Ectodermal cell (in vitro differentiated cells): Measurements from ENCODE around the gene ZNF618.

Experiments used
- H3K27ac ChIP-seq: 2 replicates; pipeline ENCODE4 v1.7.0; 2013; ENCODE audit warnings: mild to moderate bottlenecking, low read depth, low read length; ENCODE audit not compliant: insufficient read depth, poor library complexity, severe bottlenecking
- H3K27me3 ChIP-seq: 2 replicates; pipeline ENCODE4 v1.7.0; 2013; ENCODE audit warnings: mild to moderate bottlenecking, low read length; ENCODE audit not compliant: insufficient read depth, control insufficient read depth, poor library complexity, severe bottlenecking
- H3K36me3 ChIP-seq: one replicate; pipeline ENCODE4 v1.7.0; 2013; ENCODE audit warnings: low read length; ENCODE audit not compliant: control insufficient read depth, insufficient read depth
- H3K4me1 ChIP-seq: one replicate; pipeline ENCODE4 v1.7.0; 2013; ENCODE audit warnings: low read length; ENCODE audit not compliant: control insufficient read depth, insufficient read depth
- H3K4me3 ChIP-seq: 2 replicates; pipeline ENCODE4 v1.7.0; 2013; ENCODE audit warnings: low read depth, low read length, control low read depth; ENCODE audit not compliant: insufficient read depth
- H3K9me3 ChIP-seq: 2 replicates; pipeline ENCODE4 v1.7.0; 2013; ENCODE audit warnings: mild to moderate bottlenecking, low read length, moderate library complexity; ENCODE audit not compliant: control insufficient read depth
- WGBS, 2 experiments: methylation state at CpG; one replicate each; pipeline ENCODE4 v1.1.7; 2013; ENCODE audit warnings: missing lambda C conversion rate in 2 of 2; 5-methylcytosine and 5-hydroxymethylcytosine counted together

The ZNF618 gene

GRCh38 chr9:114012126-114012525 lies 136.0 kb downstream of the ZNF618 start:
- WGBS, 2 experiments = 94 to 97% methylated on average over 2 of the region's 2 CpGs
- peaks cover 5% of the 10 kb centered on the region for H3K9me3 ChIP-seq
- H3K4me3 ChIP-seq = no peak overlapping the region
- no peaks in the 10 kb centered on the region for H3K4me1 ChIP-seq
- H3K27me3 ChIP-seq = no peaks in the 10 kb centered on the region
- no peak overlapping the region for H3K27ac ChIP-seq
- H3K36me3 ChIP-seq = peaks cover 30% of the 10 kb centered on the region

- Histone ChIP-seq H3K4me3 (no peak overlapping the region), H3K9me3 (peaks cover 5% of the 10 kb centered on the region), H3K27me3 (no peaks in the 10 kb centered on the region), H3K36me3 (peaks cover 47% of the 10 kb centered on the region), H3K4me1 (no peaks in the 10 kb centered on the region), H3K27ac (no peak overlapping the region)
These were observed 137.9 kb downstream of the ZNF618 start for GRCh38 chr9:114014044-114014443.

- Histone ChIP-seq H3K4me1 (no peaks in the 10 kb centered on the region), H3K27ac (no peak overlapping the region), H3K4me3 (no peak overlapping the region), H3K9me3 (peaks cover 5% of the 10 kb centered on the region), H3K27me3 (no peaks in the 10 kb centered on the region), H3K36me3 (peaks cover 51% of the 10 kb centered on the region)
- WGBS, 2 experiments = 93 to 99% methylated on average over 2 of the region's 2 CpGs
These were observed 139.5 kb downstream of the ZNF618 start for GRCh38 chr9:114015607-114016006.

- no peak overlapping the region for H3K27ac ChIP-seq
- H3K27me3 ChIP-seq = no peaks in the 10 kb centered on the region
- WGBS, 2 experiments = 95 to 97% methylated on average over 6 of the region's 6 CpGs
- H3K4me1 ChIP-seq = no peaks in the 10 kb centered on the region
- H3K9me3 ChIP-seq = peaks cover 5% of the 10 kb centered on the region
- peaks cover 51% of the 10 kb centered on the region for H3K36me3 ChIP-seq
- H3K4me3 ChIP-seq = no peak overlapping the region
These were observed 140.0 kb downstream of the ZNF618 start for GRCh38 chr9:114016101-114016500.

- Histone ChIP-seq H3K36me3 (peaks cover 50% of the 10 kb centered on the region), H3K27me3 (no peaks in the 10 kb centered on the region), H3K9me3 (peaks cover 5% of the 10 kb centered on the region), H3K27ac (no peak overlapping the region), H3K4me3 (no peak overlapping the region), H3K4me1 (no peaks in the 10 kb centered on the region)
- WGBS, 2 experiments = 96 to 97% methylated on average over 14 of the region's 14 CpGs
These were observed 140.7 kb downstream of the ZNF618 start for GRCh38 chr9:114016629-114017423.

GRCh38 chr9:114017741-114018715 lies 141.9 kb downstream of the ZNF618 start:
- Histone ChIP-seq H3K9me3 (no peaks in the 10 kb centered on the region), H3K4me1 (no peaks in the 10 kb centered on the region), H3K27ac (no peak overlapping the region), H3K27me3 (no peaks in the 10 kb centered on the region), H3K36me3 (peaks cover 46% of the 10 kb centered on the region), H3K4me3 (no peak overlapping the region)
- WGBS, 2 experiments = 92 to 93% methylated on average over 6 of the region's 6 CpGs

GRCh38 chr9:114021578-114021977 lies 145.5 kb downstream of the ZNF618 start:
- no peaks in the 10 kb centered on the region for H3K9me3 ChIP-seq
- peaks cover 35% of the 10 kb centered on the region for H3K36me3 ChIP-seq
- H3K4me3 ChIP-seq = no peak overlapping the region
- no peak overlapping the region for H3K27ac ChIP-seq
- no peaks in the 10 kb centered on the region for H3K27me3 ChIP-seq
- H3K4me1 ChIP-seq = no peaks in the 10 kb centered on the region
- WGBS, 2 experiments = 86 to 95% methylated on average over 1 to 2 of the region's 3 CpGs

- Histone ChIP-seq H3K4me3 (no peak overlapping the region), H3K36me3 (peaks cover 21% of the 10 kb centered on the region)
- 90% methylated on average over 1 of the region's 1 CpG; no CpG with 5 or more reads in 1 of the 2 experiments for WGBS, 2 experiments
These were observed 147.9 kb downstream of the ZNF618 start for GRCh38 chr9:114023961-114024360.

GRCh38 chr9:114025196-114025753 lies 149.2 kb downstream of the ZNF618 start:
- Histone ChIP-seq H3K27ac (no peak overlapping the region), H3K36me3 (peaks cover 19% of the 10 kb centered on the region), H3K9me3 (no peaks in the 10 kb centered on the region), H3K4me1 (no peaks in the 10 kb centered on the region), H3K27me3 (no peaks in the 10 kb centered on the region), H3K4me3 (no peak overlapping the region)
- 79 to 90% methylated on average over 3 of the region's 3 CpGs for WGBS, 2 experiments

More at GRCh38 chr9:114023961-114024360, 147.9 kb downstream of the ZNF618 start:
- H3K4me1 ChIP-seq = no peaks in the 10 kb centered on the region
- H3K9me3 ChIP-seq = no peaks in the 10 kb centered on the region
- no peaks in the 10 kb centered on the region for H3K27me3 ChIP-seq
- H3K27ac ChIP-seq = no peak overlapping the region

- no peaks in the 10 kb centered on the region for H3K27me3 ChIP-seq
- no peak overlapping the region for H3K27ac ChIP-seq
- 96 to 97% methylated on average over 5 of the region's 5 CpGs for WGBS, 2 experiments
- H3K36me3 ChIP-seq = peaks cover 17% of the 10 kb centered on the region
- no peaks in the 10 kb centered on the region for H3K9me3 ChIP-seq
- H3K4me3 ChIP-seq = no peak overlapping the region
- no peaks in the 10 kb centered on the region for H3K4me1 ChIP-seq
These were observed 149.7 kb downstream of the ZNF618 start for GRCh38 chr9:114025760-114026159.
